ENCODE measurements around the gene ABHD10. TPM values are rescaled to one million over a fixed set of nuclear protein-coding genes. Genes with fewer than 3 reads are reported as not detected.

ABHD10 gene
- total RNA-seq, 6 donors from 2014 or later, result 3.2 to 26.4 (median 18.1) TPM

- WGBS, 2 donors, result 84 to 100% methylated on average over 2 of the region's 2 CpGs
- ATAC-seq (ENCODE audit: low FRiP score in 2 of 2) (no peak), DNase-seq (no peak)
- H3K27me3 ChIP-seq, result no peaks in the 10 kb centered on the region
- TF ChIP-seq POLR2A (IDR thresholded peaks at IDR 0.05), result no peak
- TF ChIP-seq, protein P1, sequence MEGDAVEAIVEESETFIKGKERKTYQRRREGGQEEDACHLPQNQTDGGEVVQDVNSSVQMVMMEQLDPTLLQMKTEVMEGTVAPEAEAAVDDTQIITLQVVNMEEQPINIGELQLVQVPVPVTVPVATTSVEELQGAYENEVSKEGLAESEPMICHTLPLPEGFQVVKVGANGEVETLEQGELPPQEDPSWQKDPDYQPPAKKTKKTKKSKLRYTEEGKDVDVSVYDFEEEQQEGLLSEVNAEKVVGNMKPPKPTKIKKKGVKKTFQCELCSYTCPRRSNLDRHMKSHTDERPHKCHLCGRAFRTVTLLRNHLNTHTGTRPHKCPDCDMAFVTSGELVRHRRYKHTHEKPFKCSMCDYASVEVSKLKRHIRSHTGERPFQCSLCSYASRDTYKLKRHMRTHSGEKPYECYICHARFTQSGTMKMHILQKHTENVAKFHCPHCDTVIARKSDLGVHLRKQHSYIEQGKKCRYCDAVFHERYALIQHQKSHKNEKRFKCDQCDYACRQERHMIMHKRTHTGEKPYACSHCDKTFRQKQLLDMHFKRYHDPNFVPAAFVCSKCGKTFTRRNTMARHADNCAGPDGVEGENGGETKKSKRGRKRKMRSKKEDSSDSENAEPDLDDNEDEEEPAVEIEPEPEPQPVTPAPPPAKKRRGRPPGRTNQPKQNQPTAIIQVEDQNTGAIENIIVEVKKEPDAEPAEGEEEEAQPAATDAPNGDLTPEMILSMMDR (IDR thresholded peaks at IDR 0.05), result no peak
- no peak for TF ChIP-seq POLR2AphosphoS5 (IDR thresholded peaks at IDR 0.05)
- TF ChIP-seq EP300 (IDR thresholded peaks at IDR 0.05), result no peak
- H3K9me3 ChIP-seq, result no peaks in the 10 kb centered on the region
- H3K27ac ChIP-seq, result no peak overlapping the region
- H3K36me3 ChIP-seq, result peaks cover 3 to 39% (median 7%) of the 10 kb centered on the region in 4 donors
- H3K4me3 ChIP-seq, result no peak overlapping the region
- H3K4me1 ChIP-seq, result no peaks in the 10 kb centered on the region
Measured at GRCh38 chr3:111993038-111993437, 14.2 kb downstream of the ABHD10 start.

DNA sequence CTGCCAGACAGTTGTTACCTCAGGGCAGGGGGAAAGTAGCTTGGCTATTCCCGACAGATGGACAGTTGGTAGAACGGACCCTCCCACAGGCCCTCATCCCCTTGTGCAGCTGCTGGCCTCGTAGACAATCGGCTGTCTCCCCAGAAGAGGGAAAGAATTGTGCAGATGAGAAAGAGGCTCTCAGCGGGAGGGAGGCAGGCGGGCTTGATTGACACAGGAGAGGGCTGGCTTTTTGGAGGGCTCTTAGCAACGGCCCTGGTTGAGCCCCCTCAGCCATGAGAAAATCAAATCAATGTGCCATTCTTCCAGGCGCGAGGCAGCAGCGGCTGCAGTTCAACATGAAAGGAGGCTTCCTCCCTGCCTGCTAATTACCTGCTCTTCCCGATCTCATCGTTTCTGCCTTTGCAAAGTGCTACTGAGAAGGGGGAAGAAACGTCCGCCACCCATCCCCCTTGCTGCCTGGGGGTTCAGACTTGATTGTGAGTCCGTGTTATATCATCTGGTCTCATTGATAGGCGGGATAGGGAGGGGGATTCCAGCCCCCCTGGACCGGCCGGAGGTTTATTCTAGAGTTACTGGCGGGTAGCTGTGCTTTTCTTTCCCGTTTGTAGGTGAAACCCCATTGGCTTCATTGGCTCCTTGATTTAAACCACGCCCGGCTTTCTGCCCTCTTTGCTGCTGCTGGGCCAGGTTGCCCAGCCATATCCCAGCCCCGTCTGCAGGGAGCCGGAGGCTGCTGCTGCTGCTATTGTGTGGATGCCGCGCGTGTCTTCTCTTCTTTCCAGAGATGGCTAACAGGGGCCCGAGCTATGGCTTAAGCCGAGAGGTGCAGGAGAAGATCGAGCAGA, 20.0 kb downstream of the ABHD10 start, which contains the start of gene TAGLN3:
TAGLN3 (plus strand) TSS at position 287 of the 848 bp plus-strand sequence; CDS start at position 788, 501 bp downstream.
- Histone ChIP-seq H3K9me3 (no peaks in the 10 kb centered on the region), H3K36me3 (no peaks in the 10 kb centered on the region), H3K4me1 (peaks cover 9 to 13% (median 11%) of the 10 kb centered on the region in 4 donors), H3K27ac (no peak within 1 kb of the TSS), H3K4me3 (peak within 1 kb of the TSS; percentile 9 to 45 (median 30)), H3K27me3 (peaks cover 0 to 3% (median 0%) of the 10 kb centered on the region in 4 donors)
- DNase-seq, result peak in 1 of 2 donors; percentile 54
- ATAC-seq (ENCODE audit: low FRiP score in 2 of 2), result peak; percentile 7 to 53
- TF ChIP-seq POLR2AphosphoS5 (IDR thresholded peaks at IDR 0.05) (no peak), EP300 (IDR thresholded peaks at IDR 0.05) (no peak), POLR2A (IDR thresholded peaks at IDR 0.05) (no peak)
- TF ChIP-seq, protein P1 (IDR thresholded peaks at IDR 0.05), result no peak
- WGBS, 2 donors, result 15 to 23% methylated on average over 27 to 30 of the region's 30 CpGs

DNA sequence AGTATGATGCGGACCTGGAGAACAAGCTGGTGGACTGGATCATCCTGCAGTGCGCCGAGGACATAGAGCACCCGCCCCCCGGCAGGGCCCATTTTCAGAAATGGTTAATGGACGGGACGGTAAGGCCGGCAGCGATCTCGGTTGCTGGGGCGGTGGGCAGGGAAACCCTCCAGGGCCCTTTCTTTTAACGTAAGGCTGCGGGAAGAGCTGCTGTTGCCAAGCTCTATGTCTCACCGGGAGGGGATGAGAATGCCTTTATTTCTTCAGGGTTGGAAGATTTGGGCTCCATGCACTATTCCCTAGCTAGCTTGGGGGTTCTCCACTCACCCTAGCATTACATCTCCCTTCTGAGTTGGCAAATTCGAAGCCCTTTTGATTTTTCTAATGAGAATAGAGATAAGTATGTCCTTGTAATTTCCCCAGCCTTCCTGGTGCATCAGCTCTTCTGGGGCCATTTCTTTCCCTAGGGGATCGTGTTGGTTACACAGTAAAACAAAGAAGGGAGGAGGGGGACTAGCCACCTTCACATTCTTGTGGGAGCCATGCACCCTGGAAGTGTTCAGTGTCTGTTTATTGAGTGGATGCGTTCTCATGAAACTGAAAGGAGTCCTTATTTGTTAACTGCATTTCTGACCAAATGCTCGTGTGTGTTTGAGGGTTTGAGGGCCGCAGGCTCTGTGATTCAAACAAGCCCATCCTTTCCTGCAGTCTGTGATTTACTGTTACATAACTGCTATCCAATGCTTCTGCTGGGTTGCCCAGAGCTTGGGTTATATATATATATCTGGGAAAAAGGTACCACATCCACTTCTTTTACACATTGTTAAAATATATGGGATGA, 20.9 kb downstream of the ABHD10 start:
- H3K27me3 ChIP-seq, result peaks cover 0 to 3% (median 0%) of the 10 kb centered on the region in 4 donors
- DNase-seq (peak in 1 of 2 donors; percentile 45), ATAC-seq (ENCODE audit: low FRiP score in 2 of 2) (no peak)
- TF ChIP-seq EP300 (IDR thresholded peaks at IDR 0.05), result no peak
- TF ChIP-seq POLR2AphosphoS5 (IDR thresholded peaks at IDR 0.05), result no peak
- TF ChIP-seq, protein P1 (IDR thresholded peaks at IDR 0.05), result no peak
- TF ChIP-seq POLR2A (IDR thresholded peaks at IDR 0.05), result no peak
- no peak overlapping the region for H3K27ac ChIP-seq
- H3K9me3 ChIP-seq, result no peaks in the 10 kb centered on the region
- no peaks in the 10 kb centered on the region for H3K36me3 ChIP-seq
- 53 to 55% methylated on average over 15 to 19 of the region's 19 CpGs for WGBS, 2 donors
- peaks cover 9 to 13% (median 11%) of the 10 kb centered on the region in 4 donors for H3K4me1 ChIP-seq
- H3K4me3 ChIP-seq, result peak overlapping the region in 3 of 4 donors; percentile 19 to 45 (median 40)

- 70 to 78% methylated on average over 5 of the region's 5 CpGs for WGBS, 2 donors
- Histone ChIP-seq H3K36me3 (no peaks in the 10 kb centered on the region), H3K27me3 (peaks cover 0 to 3% (median 0%) of the 10 kb centered on the region in 4 donors), H3K4me3 (no peak overlapping the region), H3K27ac (no peak overlapping the region), H3K4me1 (peaks cover 9 to 13% (median 11%) of the 10 kb centered on the region in 4 donors), H3K9me3 (no peaks in the 10 kb centered on the region)
- no peak for TF ChIP-seq POLR2AphosphoS5 (IDR thresholded peaks at IDR 0.05)
- no peak for TF ChIP-seq POLR2A (IDR thresholded peaks at IDR 0.05)
- TF ChIP-seq EP300 (IDR thresholded peaks at IDR 0.05), result no peak
- TF ChIP-seq, protein P1 (IDR thresholded peaks at IDR 0.05), result no peak
- DNase-seq, result no peak
- no peak for ATAC-seq (ENCODE audit: low FRiP score in 2 of 2)
Measured at GRCh38 chr3:112000367-112000771, 21.5 kb downstream of the ABHD10 start.

Data from upper lobe of left lung (tissue), 6 donors.